Omental fat pad (tissue), 4 donors: Measurements from ENCODE around the gene MYL4. TPM values are rescaled to one million over a fixed set of nuclear protein-coding genes. Genes with fewer than 3 reads are reported as not detected.

Experiments
- ATAC-seq: fragments of 150-250 bp; one replicate; pipeline ENCODE4 v1.9.1; 2016; ENCODE audit warnings: mild to moderate bottlenecking, moderate library complexity; ENCODE audit not compliant: low FRiP score
- DNase-seq: peaks from one replicate; pipeline ENCODE4 v3.0.0-alpha.2; 2019; ENCODE audit warnings: low spot score
- small RNA-seq: library from RNA; depleted of rRNA; stranded (forward); fragments of <200 nt; gene quantifications from one replicate; pipeline ENCODE3, GENCODE V24; 2016
- total RNA-seq, 4 donors: library from RNA; depleted of rRNA; stranded (reverse); fragments of >200 nt; gene quantifications; one replicate each; pipeline ENCODE4 v1.1.0, GENCODE V29; 2016
- TF ChIP-seq, protein P1 (sequence below), 3 donors: fragments of 450-650 bp; IDR thresholded peaks; one replicate each; pipeline ENCODE4 v1.5.1; 2016 to 2017; ENCODE audit warnings: antibody characterized with exemption in 3 of 3, mild to moderate bottlenecking in 3 of 3, moderate library complexity in 2 of 3

Gene MYL4
- total RNA-seq, 4 donors from 2014 or later = 0.46 to 2.5 TPM; not detected in 2

DNA sequence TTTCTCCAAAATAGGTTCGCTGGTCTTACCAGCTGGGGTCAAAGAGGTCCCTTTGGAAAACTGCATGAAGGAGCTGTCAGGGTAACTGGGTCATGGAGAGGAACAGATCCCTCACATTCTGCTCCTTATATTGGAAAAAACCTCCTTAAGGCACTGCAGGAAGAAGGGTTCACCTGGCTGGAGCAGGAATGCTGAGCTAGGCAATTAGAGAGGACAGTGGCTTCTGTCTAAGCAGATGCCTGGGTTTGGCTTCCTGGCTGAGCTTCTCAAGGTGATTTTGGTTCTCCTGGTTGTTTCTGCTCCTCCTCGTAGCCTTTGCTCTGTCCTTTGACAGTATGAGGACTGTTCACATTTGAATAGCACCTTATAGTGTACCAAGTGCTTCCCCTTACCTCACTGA, 64.1 kb downstream of the MYL4 start:
- DNase-seq (no peak), ATAC-seq (no peak)

More for the DNA sequence above, 64.1 kb downstream of the MYL4 start:
- TF ChIP-seq, protein P1, sequence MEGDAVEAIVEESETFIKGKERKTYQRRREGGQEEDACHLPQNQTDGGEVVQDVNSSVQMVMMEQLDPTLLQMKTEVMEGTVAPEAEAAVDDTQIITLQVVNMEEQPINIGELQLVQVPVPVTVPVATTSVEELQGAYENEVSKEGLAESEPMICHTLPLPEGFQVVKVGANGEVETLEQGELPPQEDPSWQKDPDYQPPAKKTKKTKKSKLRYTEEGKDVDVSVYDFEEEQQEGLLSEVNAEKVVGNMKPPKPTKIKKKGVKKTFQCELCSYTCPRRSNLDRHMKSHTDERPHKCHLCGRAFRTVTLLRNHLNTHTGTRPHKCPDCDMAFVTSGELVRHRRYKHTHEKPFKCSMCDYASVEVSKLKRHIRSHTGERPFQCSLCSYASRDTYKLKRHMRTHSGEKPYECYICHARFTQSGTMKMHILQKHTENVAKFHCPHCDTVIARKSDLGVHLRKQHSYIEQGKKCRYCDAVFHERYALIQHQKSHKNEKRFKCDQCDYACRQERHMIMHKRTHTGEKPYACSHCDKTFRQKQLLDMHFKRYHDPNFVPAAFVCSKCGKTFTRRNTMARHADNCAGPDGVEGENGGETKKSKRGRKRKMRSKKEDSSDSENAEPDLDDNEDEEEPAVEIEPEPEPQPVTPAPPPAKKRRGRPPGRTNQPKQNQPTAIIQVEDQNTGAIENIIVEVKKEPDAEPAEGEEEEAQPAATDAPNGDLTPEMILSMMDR (IDR thresholded peaks at IDR 0.05) = no peak

Small RNA genes within 50 kb of the gene (small RNA-seq; reads per million reads assigned to genes)
- not detected for gene RNU7-186P

Other genes with a start within 250 kb of the MYL4 start
- not detected for gene RPRML, start 230.1 kb upstream of the MYL4 start, total RNA-seq
- 10 to 100 TPM; 66.1 to 95.8 (median 76.2) TPM for gene CDC27, start 20.1 kb upstream of the MYL4 start, total RNA-seq
- 10 to 100 TPM; 12.1 to 72.9 (median 17.5) TPM for gene ITGB3, start 44.5 kb downstream of the MYL4 start, total RNA-seq
- 10 to 100 TPM in 1 of 4 donors, 1 to 10 TPM in 3; 3.3 to 17.2 (median 6.2) TPM for gene EFCAB13, start 114.6 kb downstream of the MYL4 start, total RNA-seq